ENCODE measurements around the gene THOC2. TPM values are rescaled to one million over a fixed set of nuclear protein-coding genes. Genes with fewer than 3 reads are reported as not detected.
"Not testable (repeated sequence)": the region's sequence is repeated elsewhere in the genome, so short reads cannot be mapped to it uniquely, and the experiment has no call there.

Gene THOC2
- polyA plus RNA-seq, 1 donor from 2014 or later, result 41.4 TPM

- not testable (repeated sequence) for H3K4me3 Mint-ChIP-seq, H3K9me3 Mint-ChIP-seq, H3K4me1 Mint-ChIP-seq, H3K27me3 Mint-ChIP-seq
- Mint-ChIP-seq H3K27ac (peak overlapping the region in 1 of 3 donors; percentile 84), H3K36me3 (peaks cover 10% of the 10 kb centered on the region)
Measured at GRCh38 chrX:123663720-123664119, 69.1 kb downstream of the THOC2 start.

GRCh38 chrX:123656507-123656906, 76.3 kb downstream of the THOC2 start:
- H3K9me3 Mint-ChIP-seq, H3K4me1 Mint-ChIP-seq: not testable (repeated sequence)

GRCh38 chrX:123648811-123649181, 84.1 kb downstream of the THOC2 start:
- not testable (repeated sequence) for H3K4me1 Mint-ChIP-seq, H3K27ac Mint-ChIP-seq, H3K27me3 Mint-ChIP-seq, H3K9me3 Mint-ChIP-seq, H3K36me3 Mint-ChIP-seq, H3K4me3 Mint-ChIP-seq

More at GRCh38 chrX:123656507-123656906, 76.3 kb downstream of the THOC2 start:
- not testable (repeated sequence) for H3K4me3 Mint-ChIP-seq, H3K27ac Mint-ChIP-seq, H3K27me3 Mint-ChIP-seq
- H3K36me3 Mint-ChIP-seq, result peaks cover 11% of the 10 kb centered on the region

DNA sequence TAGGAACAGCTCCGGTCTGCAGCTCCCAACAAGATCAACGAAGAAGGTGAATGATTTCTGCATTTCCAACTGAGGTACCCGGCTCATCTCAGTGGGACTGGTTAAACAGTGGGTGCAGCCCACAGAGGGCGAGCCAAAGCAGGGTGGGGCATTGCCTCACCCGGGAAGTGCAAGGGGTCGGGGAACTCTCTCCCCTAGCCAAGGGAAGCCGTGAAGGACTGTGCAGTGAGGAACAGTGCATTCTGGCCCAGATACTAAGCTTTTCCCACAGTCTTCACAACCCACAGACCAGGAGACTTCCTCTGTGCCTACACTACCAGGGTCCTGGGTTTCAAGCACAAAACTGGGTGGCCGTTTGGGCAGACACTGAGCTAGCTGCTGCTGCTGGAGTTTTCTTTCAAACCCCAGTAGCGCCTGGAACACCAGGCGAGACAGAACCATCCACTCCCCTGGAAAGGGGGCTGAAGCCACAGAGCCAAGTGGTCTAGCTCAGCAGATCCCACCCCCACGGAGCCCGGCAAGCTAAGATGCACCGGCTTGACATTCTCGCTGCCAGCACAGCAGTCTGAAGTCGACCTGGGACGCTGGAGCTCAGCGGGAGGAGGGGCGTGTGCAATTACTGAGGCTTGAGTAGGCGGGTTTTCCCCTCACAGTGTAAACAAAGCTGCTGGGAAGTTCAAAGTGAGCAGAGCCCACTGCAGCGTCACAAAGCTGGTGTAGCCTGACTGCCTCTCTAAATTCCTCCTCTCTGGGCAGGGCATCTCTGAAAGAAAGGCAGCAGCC, 84.6 kb downstream of the THOC2 start:
- Mint-ChIP-seq H3K27ac (no peak overlapping the region), H3K4me1 (peaks cover 0 to 6% (median 6%) of the 10 kb centered on the region in 3 donors)

GRCh38 chrX:123647244-123647643, 85.6 kb downstream of the THOC2 start:
- Mint-ChIP-seq H3K4me1 (peaks cover 0 to 6% (median 1%) of the 10 kb centered on the region in 3 donors), H3K4me3 (no peak overlapping the region), H3K27me3 (no peaks in the 10 kb centered on the region), H3K9me3 (peaks cover 0 to 1% (median 0%) of the 10 kb centered on the region in 3 donors), H3K36me3 (peaks cover 3% of the 10 kb centered on the region), H3K27ac (no peak overlapping the region)

More for the DNA sequence above, 84.6 kb downstream of the THOC2 start:
- peaks cover 6% of the 10 kb centered on the region for H3K36me3 Mint-ChIP-seq
- no peak overlapping the region for H3K4me3 Mint-ChIP-seq
- H3K27me3 Mint-ChIP-seq, result no peaks in the 10 kb centered on the region
- peaks cover 0 to 1% (median 0%) of the 10 kb centered on the region in 3 donors for H3K9me3 Mint-ChIP-seq

- H3K36me3 Mint-ChIP-seq, result peaks cover 8% of the 10 kb centered on the region
- H3K4me1 Mint-ChIP-seq, result peaks cover 0 to 7% (median 0%) of the 10 kb centered on the region in 3 donors
- no peak overlapping the region for H3K4me3 Mint-ChIP-seq
- H3K27me3 Mint-ChIP-seq, result no peaks in the 10 kb centered on the region
- H3K27ac Mint-ChIP-seq, result no peak overlapping the region
- no peaks in the 10 kb centered on the region for H3K9me3 Mint-ChIP-seq
Measured at GRCh38 chrX:123629502-123629901, 103.3 kb downstream of the THOC2 start.

- peaks cover 2% of the 10 kb centered on the region for H3K36me3 Mint-ChIP-seq
- H3K9me3 Mint-ChIP-seq, result no peaks in the 10 kb centered on the region
- H3K4me3 Mint-ChIP-seq, result no peak overlapping the region
Measured at GRCh38 chrX:123626962-123627361, 105.9 kb downstream of the THOC2 start.

DNA sequence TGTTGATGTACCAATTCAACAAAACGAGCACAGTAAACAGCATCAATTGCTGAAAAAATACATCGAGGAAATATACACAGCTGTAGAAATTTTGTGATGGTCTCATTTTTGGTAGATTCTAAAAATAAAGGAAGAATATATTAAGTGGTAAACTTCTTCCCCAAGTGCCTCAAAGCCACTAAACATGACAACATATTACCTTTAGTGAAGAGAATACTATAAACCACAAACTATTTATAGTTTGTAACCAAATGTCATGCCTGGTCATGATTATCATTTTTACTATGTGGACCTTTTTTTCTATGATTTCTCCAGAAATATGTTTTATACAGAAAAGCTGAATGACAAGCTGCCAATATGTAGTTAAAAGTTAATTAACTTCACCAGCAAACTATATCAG, 106.9 kb downstream of the THOC2 start:
- H3K27ac Mint-ChIP-seq, result no peak overlapping the region
- no peaks in the 10 kb centered on the region for H3K27me3 Mint-ChIP-seq
- H3K4me1 Mint-ChIP-seq, result peaks cover 0 to 7% (median 0%) of the 10 kb centered on the region in 3 donors
- no peak overlapping the region for H3K4me3 Mint-ChIP-seq
- no peaks in the 10 kb centered on the region for H3K9me3 Mint-ChIP-seq
- H3K36me3 Mint-ChIP-seq, result peaks cover 2% of the 10 kb centered on the region

More at GRCh38 chrX:123626962-123627361, 105.9 kb downstream of the THOC2 start:
- Mint-ChIP-seq H3K4me1 (peaks cover 0 to 7% (median 0%) of the 10 kb centered on the region in 3 donors), H3K27ac (no peak overlapping the region), H3K27me3 (no peaks in the 10 kb centered on the region)

DNA sequence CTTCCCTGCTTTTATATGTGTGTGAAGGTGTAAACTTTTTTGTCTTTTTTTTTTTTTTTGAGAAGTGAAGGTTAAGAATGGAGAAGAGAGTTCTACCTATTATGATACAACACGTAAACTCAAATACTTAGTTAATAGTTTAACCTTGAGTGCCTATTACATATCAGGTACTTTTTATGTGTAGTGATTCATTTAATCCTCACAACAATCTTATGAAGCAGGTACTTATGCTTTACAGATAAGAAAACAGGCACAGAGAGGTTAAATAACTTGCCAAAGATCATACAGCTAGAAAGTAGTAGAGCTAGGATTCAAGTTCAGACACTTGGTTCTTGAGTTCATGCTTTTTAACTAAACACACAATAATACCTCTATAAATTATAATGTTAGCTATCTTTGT, 107.4 kb downstream of the THOC2 start:
- peaks cover 0 to 7% (median 0%) of the 10 kb centered on the region in 3 donors for H3K4me1 Mint-ChIP-seq
- H3K9me3 Mint-ChIP-seq, result no peaks in the 10 kb centered on the region
- peaks cover 2% of the 10 kb centered on the region for H3K36me3 Mint-ChIP-seq
- H3K27ac Mint-ChIP-seq, result peak overlapping the region in 1 of 3 donors; percentile 74
- no peaks in the 10 kb centered on the region for H3K27me3 Mint-ChIP-seq
- H3K4me3 Mint-ChIP-seq, result no peak overlapping the region

DNA sequence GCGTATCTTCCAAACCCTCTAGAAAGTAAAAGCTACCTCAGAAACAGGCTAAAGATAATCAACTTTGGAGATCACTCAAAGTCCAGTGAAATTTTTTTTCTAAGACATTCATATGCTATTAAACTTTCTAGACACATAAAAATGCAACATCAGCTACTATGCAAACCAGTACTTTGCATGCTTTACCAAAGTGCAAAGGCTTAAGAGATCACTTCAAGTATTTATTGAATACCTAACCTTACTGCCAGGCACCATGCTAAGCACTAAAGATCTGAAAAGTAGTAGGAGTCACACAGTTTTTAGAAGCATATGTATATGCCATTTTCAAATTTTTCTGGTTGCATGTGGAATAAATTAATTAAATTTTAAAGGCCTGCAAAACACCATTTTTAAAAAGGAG, 115.8 kb downstream of the THOC2 start:
- Mint-ChIP-seq H3K27ac (no peak overlapping the region), H3K4me3 (no peak overlapping the region), H3K4me1 (no peaks in the 10 kb centered on the region), H3K27me3 (no peaks in the 10 kb centered on the region), H3K9me3 (no peaks in the 10 kb centered on the region), H3K36me3 (peaks cover 2% of the 10 kb centered on the region)

DNA sequence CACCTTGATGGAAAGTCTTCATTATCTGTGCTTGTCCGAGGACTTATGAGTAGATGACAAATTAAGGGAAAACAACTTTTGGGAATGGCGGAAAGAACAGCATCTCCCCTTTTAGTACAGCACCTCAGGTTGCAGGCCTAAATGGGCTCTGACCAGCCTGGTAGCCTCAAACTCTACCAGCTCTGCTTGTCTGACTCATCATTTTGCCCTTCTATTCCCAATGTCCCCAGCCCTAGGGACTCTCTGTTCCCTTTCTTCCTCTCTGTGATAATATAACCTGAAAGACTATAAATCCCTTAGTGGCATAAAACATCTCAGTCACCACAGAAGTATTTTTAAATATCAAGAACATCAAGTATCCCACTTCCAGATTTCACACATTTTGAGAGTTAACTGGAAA, 121.9 kb downstream of the THOC2 start:
- Mint-ChIP-seq H3K27me3 (no peaks in the 10 kb centered on the region), H3K4me3 (no peak overlapping the region), H3K27ac (no peak overlapping the region), H3K9me3 (no peaks in the 10 kb centered on the region), H3K36me3 (peaks cover 2% of the 10 kb centered on the region), H3K4me1 (peaks cover 0 to 5% (median 0%) of the 10 kb centered on the region in 3 donors)

DNA sequence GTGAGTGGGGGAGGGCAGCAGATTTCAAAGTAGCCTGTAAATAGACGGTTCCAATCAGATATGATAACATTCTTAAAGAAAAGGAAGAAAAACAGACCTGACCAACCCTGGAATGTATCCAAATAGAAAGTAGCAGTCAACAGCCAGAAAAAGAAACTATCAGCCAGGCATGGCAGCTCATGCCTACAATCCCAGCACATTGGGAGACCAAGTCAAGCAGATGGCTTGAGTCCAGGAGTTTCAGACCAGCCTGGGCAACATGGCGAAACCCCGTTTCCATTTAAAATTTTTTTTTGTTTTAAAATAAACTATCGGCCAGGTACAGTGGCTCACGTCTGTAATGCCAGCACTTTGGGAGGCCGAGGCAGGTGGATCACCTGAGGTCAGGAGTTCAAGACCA, 125.0 kb downstream of the THOC2 start:
- peaks cover 0 to 5% (median 0%) of the 10 kb centered on the region in 3 donors for H3K4me1 Mint-ChIP-seq
- no peaks in the 10 kb centered on the region for H3K9me3 Mint-ChIP-seq
- no peak overlapping the region for H3K4me3 Mint-ChIP-seq
- no peak overlapping the region for H3K27ac Mint-ChIP-seq
- no peaks in the 10 kb centered on the region for H3K27me3 Mint-ChIP-seq
- no peaks in the 10 kb centered on the region for H3K36me3 Mint-ChIP-seq

- no peak overlapping the region for H3K27ac Mint-ChIP-seq
- no peaks in the 10 kb centered on the region for H3K27me3 Mint-ChIP-seq
- no peak overlapping the region for H3K4me3 Mint-ChIP-seq
- H3K9me3 Mint-ChIP-seq, result no peaks in the 10 kb centered on the region
- H3K36me3 Mint-ChIP-seq, result no peaks in the 10 kb centered on the region
- peaks cover 0 to 5% (median 0%) of the 10 kb centered on the region in 3 donors for H3K4me1 Mint-ChIP-seq
Measured at GRCh38 chrX:123607270-123607669, 125.6 kb downstream of the THOC2 start.

GRCh38 chrX:123603491-123603890, 129.4 kb downstream of the THOC2 start:
- no peak overlapping the region for H3K27ac Mint-ChIP-seq
- no peaks in the 10 kb centered on the region for H3K9me3 Mint-ChIP-seq
- H3K36me3 Mint-ChIP-seq, result no peaks in the 10 kb centered on the region
- no peaks in the 10 kb centered on the region for H3K4me1 Mint-ChIP-seq
- H3K4me3 Mint-ChIP-seq, result no peak overlapping the region
- no peaks in the 10 kb centered on the region for H3K27me3 Mint-ChIP-seq

GRCh38 chrX:123601437-123601836, 131.4 kb downstream of the THOC2 start:
- Mint-ChIP-seq H3K36me3 (no peaks in the 10 kb centered on the region), H3K27me3 (no peaks in the 10 kb centered on the region), H3K4me1 (no peaks in the 10 kb centered on the region), H3K4me3 (no peak overlapping the region), H3K9me3 (no peaks in the 10 kb centered on the region), H3K27ac (no peak overlapping the region)

- Mint-ChIP-seq H3K4me1 (no peaks in the 10 kb centered on the region), H3K4me3 (no peak overlapping the region), H3K36me3 (no peaks in the 10 kb centered on the region), H3K27me3 (no peaks in the 10 kb centered on the region), H3K27ac (no peak overlapping the region), H3K9me3 (no peaks in the 10 kb centered on the region)
Measured at GRCh38 chrX:123600181-123600580, 132.7 kb downstream of the THOC2 start.

Data from IgD-negative memory B cell (primary cell).